IMR-90 (cell line): Measurements from ENCODE around the gene TM2D1. TPM values are rescaled to one million over a fixed set of nuclear protein-coding genes. Genes with fewer than 3 reads are reported as not detected.

Experiments
- ATAC-seq: fragments of 200-7000 bp; cut with Tn5 transposase; 2 replicates; pipeline ENCODE4 v1.9.1; 2020; ENCODE audit warnings: low read depth, mild to moderate bottlenecking, moderate library complexity
- BruUV-seq: library from RNA; stranded (reverse); fragments of 400-500 nt; replicated peaks from 2 replicates; lab custom pipeline; 2021; lab: Mats Ljungman, UMichigan
- CTCF ChIA-PET: fragments of 300-600 bp; formaldehyde crosslinking; extraction: SDS; loops from one replicate; lab custom pipeline; 2021; ENCODE audit warnings: antibody characterized with exemption; lab: Yijun Ruan, JAX
- POLR2A ChIA-PET: fragments of 300-600 bp; sonication (Branson Sonifier 250); formaldehyde crosslinking; loops from one replicate; lab custom pipeline; 2022; ENCODE audit warnings: antibody characterized with exemption; ENCODE audit not compliant: unreplicated experiment; lab: Charles Lee
- DNase-seq: peaks from one replicate; pipeline ENCODE4 v3.0.0; 2013
- H2AFZ ChIP-seq: replicated peaks from 2 replicates; pipeline ENCODE3; 2013; ENCODE audit warnings: low read length, mild to moderate bottlenecking; ENCODE audit not compliant: poor library complexity
- H2AK5ac ChIP-seq: 2 replicates; pipeline ENCODE4 v1.6.1; 2013; ENCODE audit warnings: low read depth, low read length, inconsistent platforms
- H2AK9ac ChIP-seq: replicated peaks from 2 replicates; pipeline ENCODE3; 2013; ENCODE audit warnings: mild to moderate bottlenecking, low read depth, low read length, moderate library complexity; ENCODE audit not compliant: poor library complexity
- H2BK120ac ChIP-seq: 2 replicates; pipeline ENCODE4 v1.6.1; 2013; ENCODE audit warnings: low read depth, low read length, inconsistent platforms
- H2BK15ac ChIP-seq: 3 replicates; pipeline ENCODE4 v1.6.1; 2013; ENCODE audit warnings: low read depth, low read length, inconsistent platforms
- H2BK20ac ChIP-seq: 2 replicates; pipeline ENCODE4 v1.6.1; 2013; ENCODE audit warnings: low read depth, mild to moderate bottlenecking, inconsistent platforms, low read length, moderate library complexity
- H2BK5ac ChIP-seq: 2 replicates; pipeline ENCODE4 v1.6.1; 2013; ENCODE audit warnings: mild to moderate bottlenecking, low read depth, low read length, inconsistent platforms; ENCODE audit not compliant: poor library complexity, severe bottlenecking
- H3K14ac ChIP-seq: replicated peaks from 2 replicates; pipeline ENCODE4 v1.6.1; 2013; ENCODE audit warnings: low read depth, low read length, inconsistent platforms
- H3K18ac ChIP-seq: 2 replicates; pipeline ENCODE4 v1.6.1; 2013; ENCODE audit warnings: low read depth, low read length, control low read depth
- H3K23ac ChIP-seq: 2 replicates; pipeline ENCODE4 v1.6.1; 2013; ENCODE audit warnings: low read depth, low read length, inconsistent platforms
- H3K27ac ChIP-seq: 2 replicates; pipeline ENCODE4 v1.5.1; 2013; ENCODE audit warnings: mild to moderate bottlenecking, control low read depth, low read length; ENCODE audit not compliant: insufficient read depth
- H3K27me3 ChIP-seq: 2 replicates; pipeline ENCODE4 v1.6.1; 2013; ENCODE audit warnings: low read length; ENCODE audit not compliant: control insufficient read depth, insufficient read depth
- H3K36me3 ChIP-seq: 2 replicates; pipeline ENCODE4 v1.6.1; 2013; ENCODE audit warnings: low read length, mixed read lengths; ENCODE audit not compliant: control insufficient read depth, insufficient read depth
- H3K4ac ChIP-seq: 2 replicates; pipeline ENCODE4 v1.6.1; 2013; ENCODE audit warnings: low read depth, low read length, inconsistent platforms
- H3K4me1 ChIP-seq: 2 replicates; pipeline ENCODE4 v1.6.1; 2013; ENCODE audit warnings: low read length, mixed read lengths; ENCODE audit not compliant: control insufficient read depth, insufficient read depth
- H3K4me2 ChIP-seq: 2 replicates; pipeline ENCODE4 v1.6.1; 2013; ENCODE audit warnings: low read depth, mild to moderate bottlenecking, control low read depth, low read length, moderate library complexity
- H3K4me3 ChIP-seq: 2 replicates; pipeline ENCODE4 v1.5.1; 2013; ENCODE audit warnings: low read depth, mild to moderate bottlenecking, control low read depth, low read length, moderate library complexity; ENCODE audit not compliant: insufficient read depth
- H3K56ac ChIP-seq: 2 replicates; pipeline ENCODE4 v1.6.1; 2013; ENCODE audit warnings: low read length, inconsistent platforms; ENCODE audit not compliant: insufficient read depth; ENCODE audit errors: extremely low read depth
- H3K79me1 ChIP-seq, 2 experiments: 2 replicates each; pipeline ENCODE4 v1.6.1; 2013; ENCODE audit warnings: low read length in 2 of 2, inconsistent platforms in 1 of 2, low read depth in 1 of 2
- H3K9ac ChIP-seq: 2 replicates; pipeline ENCODE4 v1.6.1; 2013; ENCODE audit warnings: low read depth, low read length, control low read depth
- H3K9me1 ChIP-seq: 2 replicates; pipeline ENCODE4 v1.6.1; 2013; ENCODE audit warnings: low read length, inconsistent platforms; ENCODE audit not compliant: insufficient read depth
- H3K9me3 ChIP-seq: 2 replicates; pipeline ENCODE4 v1.6.1; 2013; ENCODE audit warnings: low read length; ENCODE audit not compliant: control insufficient read depth, insufficient read depth
- H4K20me1 ChIP-seq: 2 replicates; pipeline ENCODE4 v1.6.1; 2013; ENCODE audit warnings: low read length, inconsistent platforms; ENCODE audit not compliant: insufficient read depth
- H4K5ac ChIP-seq: 2 replicates; pipeline ENCODE4 v1.6.1; 2013; ENCODE audit warnings: mild to moderate bottlenecking, low read depth, low read length, control low read depth
- H4K8ac ChIP-seq, 2 experiments: 2 replicates each; pipeline ENCODE4 v1.6.1; 2013; ENCODE audit warnings: low read depth in 2 of 2, low read length in 2 of 2, control low read depth in 1 of 2, inconsistent platforms in 1 of 2
- H4K91ac ChIP-seq: 2 replicates; pipeline ENCODE4 v1.6.1; 2013; ENCODE audit warnings: low read depth, low read length, inconsistent platforms; ENCODE audit not compliant: insufficient read depth
- BHLHE40 ChIP-seq: fragments of 150-350 bp; IDR thresholded peaks from 2 replicates; pipeline ENCODE4 v1.6.1; 2016; ENCODE audit warnings: mild to moderate bottlenecking, low read depth, low read length
- CTCF ChIP-seq: conservative IDR thresholded peaks from 2 replicates; pipeline ENCODE4 v1.5.1; 2012; ENCODE audit warnings: mild to moderate bottlenecking, low read depth, low read length, improper control_type of control experiment
- MAFK ChIP-seq: IDR thresholded peaks from 2 replicates; pipeline ENCODE4 v1.6.1; 2012; ENCODE audit warnings: low read depth, low read length, improper control_type of control experiment
- NFE2L2 ChIP-seq: fragments of 150-350 bp; IDR thresholded peaks from 2 replicates; pipeline ENCODE4 v1.6.1; 2016; ENCODE audit warnings: low read depth, mild to moderate bottlenecking, low read length
- POLR2A ChIP-seq: IDR thresholded peaks from 2 replicates; pipeline ENCODE4 v1.6.1; 2012; ENCODE audit warnings: mild to moderate bottlenecking, low read depth, low read length
- RAD21 ChIP-seq: IDR thresholded peaks from 2 replicates; pipeline ENCODE4 v1.6.1; 2012; ENCODE audit warnings: low read length, improper control_type of control experiment
- USF2 ChIP-seq: fragments of 150-350 bp; IDR thresholded peaks from 2 replicates; pipeline ENCODE4 v1.6.1; 2017; ENCODE audit warnings: mild to moderate bottlenecking, antibody characterized with exemption, low read length, low read depth
- WGBS, 2 experiments: methylation state at CpG; one replicate each; pipeline versions ENCODE4 v1.1.5 to v1.1.7; 2013; ENCODE audit warnings: missing lambda C conversion rate in 2 of 2; ENCODE audit not compliant: insufficient read length in 1 of 2; ENCODE audit errors: extremely low coverage in 2 of 2; 5-methylcytosine and 5-hydroxymethylcytosine counted together
- dilution Hi-C: fragments of 300-500 bp; cut with HindIII; formaldehyde crosslinking; loops from one replicate; pipeline ENCODE4 v1.14.3; 2018; ENCODE audit warnings: low sequenced_read_pairs; ENCODE audit not compliant: unreplicated experiment
- in situ Hi-C: fragments of 300-500 bp; cut with MboI; formaldehyde crosslinking; loops from 3 replicates; pipeline ENCODE4 v1.14.3; 2019; ENCODE audit warnings: low sequenced_read_pairs, inconsistent platforms, mixed read lengths
- intact Hi-C: fragments of 100-400 bp; cut with micrococcal nuclease; formaldehyde crosslinking; loops from 2 replicates; pipeline ENCODE4 v1.10.0; 2022
- polyA plus RNA-seq, 3 experiments: library from polyadenylated mRNA; depleted of rRNA; stranded (reverse); fragments of >200 nt; gene quantifications; 2 replicates each; pipeline ENCODE4 v1.2.3, GENCODE V29; 2012; ENCODE audit warnings: low replicate concordance in 1 of 3
- total RNA-seq: library from RNA; depleted of rRNA; stranded (reverse); fragments of >200 nt; gene quantifications from 2 replicates; pipeline ENCODE4 v1.2.3, GENCODE V29; 2012

Gene TM2D1
- total and polyA plus RNA-seq, 2 of the 4 experiments (the other 2 are of a cell fraction) = 14.3 to 32.7 TPM

GRCh38 chr1:61746813-61747212, 21.9 kb upstream of the TM2D1 start:
- Histone ChIP-seq H3K27ac (no peak overlapping the region), H2AK5ac (no peak overlapping the region), H2BK120ac (peak overlapping the region; percentile 88), H3K79me1 (peaks cover 0 to 3% of the 10 kb centered on the region in 2 experiments; a peak in 1 of 4 replicates), H3K36me3 (no peaks in the 10 kb centered on the region), H4K20me1 (no peaks in the 10 kb centered on the region), H3K9ac (no peak overlapping the region), H3K23ac (peak overlapping the region; percentile 35; the same call in 1 of the 2 replicates), H3K4ac (peak overlapping the region; percentile 15; the same call in 1 of the 2 replicates), H3K4me3 (no peak overlapping the region), H4K5ac (peak overlapping the region; percentile 63), H3K56ac (no peak overlapping the region), H2BK20ac (peak overlapping the region; percentile 67), H3K4me1 (peaks cover 5% of the 10 kb centered on the region; the same call in 1 of the 2 replicates), H2BK5ac (peak overlapping the region; percentile 11), H2AK9ac (no peak overlapping the region), H3K9me1 (no peaks in the 10 kb centered on the region), H2BK15ac (no peak overlapping the region), H3K27me3 (no peaks in the 10 kb centered on the region), H3K4me2 (peak overlapping the region; percentile 2; the same call in 1 of the 2 replicates), H4K91ac (peak overlapping the region; percentile 4; the same call in 1 of the 2 replicates), H3K18ac (peak overlapping the region; percentile 77), H4K8ac (peak overlapping the region; percentile 13 to 31; a peak in 3 of 4 replicates), H3K9me3 (no peaks in the 10 kb centered on the region), H3K14ac (peak overlapping the region; percentile 72; the same call in 1 of the 2 replicates), H2AFZ (no peak overlapping the region)
- POLR2A ChIA-PET = no interaction called here
- WGBS, 2 experiments = no CpG with 5 or more reads among the region's 1 CpG
- BruUV-seq = no TSS peak
- intact Hi-C loops (loop anchor here (10.0 kb wide), 1 partner anchor 672 kb away; no protein-coding TSS in a partner anchor), dilution Hi-C loops (no loop called here), in situ Hi-C loops (no loop called here)
- TF ChIP-seq NFE2L2 (peak; percentile 100), RAD21 (no peak), USF2 (no peak), BHLHE40 (no peak), MAFK (peak; percentile 96), CTCF (no peak), POLR2A (no peak)
- CTCF ChIA-PET = no interaction called here
- peak; percentile 35 for DNase-seq
- ATAC-seq = no peak
